IMR-90 (cell line): Measurements from ENCODE around the gene CITED2. TPM values are rescaled to one million over a fixed set of nuclear protein-coding genes. Genes with fewer than 3 reads are reported as not detected.

Source experiments
- ATAC-seq: fragments of 200-7000 bp; cut with Tn5 transposase; 2 replicates; pipeline ENCODE4 v1.9.1; 2020; ENCODE audit warnings: low read depth, mild to moderate bottlenecking, moderate library complexity
- BruUV-seq: library from RNA; stranded (reverse); fragments of 400-500 nt; replicated peaks from 2 replicates; lab custom pipeline; 2021; lab: Mats Ljungman, UMichigan
- CTCF ChIA-PET: fragments of 300-600 bp; formaldehyde crosslinking; extraction: SDS; loops from one replicate; lab custom pipeline; 2021; ENCODE audit warnings: antibody characterized with exemption; lab: Yijun Ruan, JAX
- POLR2A ChIA-PET: fragments of 300-600 bp; sonication (Branson Sonifier 250); formaldehyde crosslinking; loops from one replicate; lab custom pipeline; 2022; ENCODE audit warnings: antibody characterized with exemption; ENCODE audit not compliant: unreplicated experiment; lab: Charles Lee
- DNase-seq: peaks from one replicate; pipeline ENCODE4 v3.0.0; 2013
- H2AFZ ChIP-seq: replicated peaks from 2 replicates; pipeline ENCODE3; 2013; ENCODE audit warnings: low read length, mild to moderate bottlenecking; ENCODE audit not compliant: poor library complexity
- H2AK5ac ChIP-seq: 2 replicates; pipeline ENCODE4 v1.6.1; 2013; ENCODE audit warnings: low read depth, low read length, inconsistent platforms
- H2AK9ac ChIP-seq: replicated peaks from 2 replicates; pipeline ENCODE3; 2013; ENCODE audit warnings: mild to moderate bottlenecking, low read depth, low read length, moderate library complexity; ENCODE audit not compliant: poor library complexity
- H2BK120ac ChIP-seq: 2 replicates; pipeline ENCODE4 v1.6.1; 2013; ENCODE audit warnings: low read depth, low read length, inconsistent platforms
- H2BK15ac ChIP-seq: 3 replicates; pipeline ENCODE4 v1.6.1; 2013; ENCODE audit warnings: low read depth, low read length, inconsistent platforms
- H2BK20ac ChIP-seq: 2 replicates; pipeline ENCODE4 v1.6.1; 2013; ENCODE audit warnings: low read depth, mild to moderate bottlenecking, inconsistent platforms, low read length, moderate library complexity
- H2BK5ac ChIP-seq: 2 replicates; pipeline ENCODE4 v1.6.1; 2013; ENCODE audit warnings: mild to moderate bottlenecking, low read depth, low read length, inconsistent platforms; ENCODE audit not compliant: poor library complexity, severe bottlenecking
- H3K14ac ChIP-seq: replicated peaks from 2 replicates; pipeline ENCODE4 v1.6.1; 2013; ENCODE audit warnings: low read depth, low read length, inconsistent platforms
- H3K18ac ChIP-seq: 2 replicates; pipeline ENCODE4 v1.6.1; 2013; ENCODE audit warnings: low read depth, low read length, control low read depth
- H3K23ac ChIP-seq: 2 replicates; pipeline ENCODE4 v1.6.1; 2013; ENCODE audit warnings: low read depth, low read length, inconsistent platforms
- H3K27ac ChIP-seq: 2 replicates; pipeline ENCODE4 v1.5.1; 2013; ENCODE audit warnings: mild to moderate bottlenecking, control low read depth, low read length; ENCODE audit not compliant: insufficient read depth
- H3K27me3 ChIP-seq: 2 replicates; pipeline ENCODE4 v1.6.1; 2013; ENCODE audit warnings: low read length; ENCODE audit not compliant: control insufficient read depth, insufficient read depth
- H3K36me3 ChIP-seq: 2 replicates; pipeline ENCODE4 v1.6.1; 2013; ENCODE audit warnings: low read length, mixed read lengths; ENCODE audit not compliant: control insufficient read depth, insufficient read depth
- H3K4ac ChIP-seq: 2 replicates; pipeline ENCODE4 v1.6.1; 2013; ENCODE audit warnings: low read depth, low read length, inconsistent platforms
- H3K4me1 ChIP-seq: 2 replicates; pipeline ENCODE4 v1.6.1; 2013; ENCODE audit warnings: low read length, mixed read lengths; ENCODE audit not compliant: control insufficient read depth, insufficient read depth
- H3K4me2 ChIP-seq: 2 replicates; pipeline ENCODE4 v1.6.1; 2013; ENCODE audit warnings: low read depth, mild to moderate bottlenecking, control low read depth, low read length, moderate library complexity
- H3K4me3 ChIP-seq: 2 replicates; pipeline ENCODE4 v1.5.1; 2013; ENCODE audit warnings: low read depth, mild to moderate bottlenecking, control low read depth, low read length, moderate library complexity; ENCODE audit not compliant: insufficient read depth
- H3K56ac ChIP-seq: 2 replicates; pipeline ENCODE4 v1.6.1; 2013; ENCODE audit warnings: low read length, inconsistent platforms; ENCODE audit not compliant: insufficient read depth; ENCODE audit errors: extremely low read depth
- H3K79me1 ChIP-seq, 2 experiments: 2 replicates each; pipeline ENCODE4 v1.6.1; 2013; ENCODE audit warnings: low read length in 2 of 2, inconsistent platforms in 1 of 2, low read depth in 1 of 2
- H3K9ac ChIP-seq: 2 replicates; pipeline ENCODE4 v1.6.1; 2013; ENCODE audit warnings: low read depth, low read length, control low read depth
- H3K9me1 ChIP-seq: 2 replicates; pipeline ENCODE4 v1.6.1; 2013; ENCODE audit warnings: low read length, inconsistent platforms; ENCODE audit not compliant: insufficient read depth
- H3K9me3 ChIP-seq: 2 replicates; pipeline ENCODE4 v1.6.1; 2013; ENCODE audit warnings: low read length; ENCODE audit not compliant: control insufficient read depth, insufficient read depth
- H4K20me1 ChIP-seq: 2 replicates; pipeline ENCODE4 v1.6.1; 2013; ENCODE audit warnings: low read length, inconsistent platforms; ENCODE audit not compliant: insufficient read depth
- H4K5ac ChIP-seq: 2 replicates; pipeline ENCODE4 v1.6.1; 2013; ENCODE audit warnings: mild to moderate bottlenecking, low read depth, low read length, control low read depth
- H4K8ac ChIP-seq, 2 experiments: 2 replicates each; pipeline ENCODE4 v1.6.1; 2013; ENCODE audit warnings: low read depth in 2 of 2, low read length in 2 of 2, control low read depth in 1 of 2, inconsistent platforms in 1 of 2
- H4K91ac ChIP-seq: 2 replicates; pipeline ENCODE4 v1.6.1; 2013; ENCODE audit warnings: low read depth, low read length, inconsistent platforms; ENCODE audit not compliant: insufficient read depth
- BHLHE40 ChIP-seq: fragments of 150-350 bp; IDR thresholded peaks from 2 replicates; pipeline ENCODE4 v1.6.1; 2016; ENCODE audit warnings: mild to moderate bottlenecking, low read depth, low read length
- CEBPB ChIP-seq: IDR thresholded peaks from 2 replicates; pipeline ENCODE4 v1.6.1; 2012; ENCODE audit warnings: low read depth, low read length, improper control_type of control experiment
- CHD1 ChIP-seq: IDR thresholded peaks from 2 replicates; pipeline ENCODE4 v1.6.1; 2012; ENCODE audit warnings: low read depth, low read length, improper control_type of control experiment
- FOS ChIP-seq: fragments of 150-350 bp; IDR thresholded peaks from 2 replicates; pipeline ENCODE4 v1.6.1; 2016; ENCODE audit warnings: low read depth, low read length
- MAFK ChIP-seq: IDR thresholded peaks from 2 replicates; pipeline ENCODE4 v1.6.1; 2012; ENCODE audit warnings: low read depth, low read length, improper control_type of control experiment
- MAZ ChIP-seq: IDR thresholded peaks from 2 replicates; pipeline ENCODE4 v1.6.1; 2012; ENCODE audit warnings: low read depth, mild to moderate bottlenecking, low read length, improper control_type of control experiment, moderate library complexity, borderline replicate concordance
- MXI1 ChIP-seq: IDR thresholded peaks from 2 replicates; pipeline ENCODE4 v1.6.1; 2012; ENCODE audit warnings: low read depth, mild to moderate bottlenecking, low read length, moderate library complexity, borderline replicate concordance
- NFE2L2 ChIP-seq: fragments of 150-350 bp; IDR thresholded peaks from 2 replicates; pipeline ENCODE4 v1.6.1; 2016; ENCODE audit warnings: low read depth, mild to moderate bottlenecking, low read length
- POLR2A ChIP-seq: IDR thresholded peaks from 2 replicates; pipeline ENCODE4 v1.6.1; 2012; ENCODE audit warnings: mild to moderate bottlenecking, low read depth, low read length
- RAD21 ChIP-seq: IDR thresholded peaks from 2 replicates; pipeline ENCODE4 v1.6.1; 2012; ENCODE audit warnings: low read length, improper control_type of control experiment
- RCOR1 ChIP-seq: IDR thresholded peaks from 2 replicates; pipeline ENCODE4 v1.6.1; 2012; ENCODE audit warnings: mild to moderate bottlenecking, low read length, improper control_type of control experiment; ENCODE audit not compliant: insufficient replicate concordance
- RFX5 ChIP-seq: IDR thresholded peaks from 2 replicates; pipeline ENCODE4 v1.8.0; 2012; ENCODE audit warnings: low read depth, mild to moderate bottlenecking, low read length, moderate library complexity
- SMC3 ChIP-seq: fragments of 150-350 bp; IDR thresholded peaks from 2 replicates; pipeline ENCODE4 v1.6.1; 2016; ENCODE audit warnings: low read depth, mild to moderate bottlenecking, antibody characterized with exemption, low read length, moderate library complexity
- WGBS, 2 experiments: methylation state at CpG; one replicate each; pipeline versions ENCODE4 v1.1.5 to v1.1.7; 2013; ENCODE audit warnings: missing lambda C conversion rate in 2 of 2; ENCODE audit not compliant: insufficient read length in 1 of 2; ENCODE audit errors: extremely low coverage in 2 of 2; 5-methylcytosine and 5-hydroxymethylcytosine counted together
- dilution Hi-C: fragments of 300-500 bp; cut with HindIII; formaldehyde crosslinking; loops from one replicate; pipeline ENCODE4 v1.14.3; 2018; ENCODE audit warnings: low sequenced_read_pairs; ENCODE audit not compliant: unreplicated experiment
- in situ Hi-C: fragments of 300-500 bp; cut with MboI; formaldehyde crosslinking; loops from 3 replicates; pipeline ENCODE4 v1.14.3; 2019; ENCODE audit warnings: low sequenced_read_pairs, inconsistent platforms, mixed read lengths
- intact Hi-C: fragments of 100-400 bp; cut with micrococcal nuclease; formaldehyde crosslinking; loops from 2 replicates; pipeline ENCODE4 v1.10.0; 2022
- polyA plus RNA-seq, 3 experiments: library from polyadenylated mRNA; depleted of rRNA; stranded (reverse); fragments of >200 nt; gene quantifications; 2 replicates each; pipeline ENCODE4 v1.2.3, GENCODE V29; 2012; ENCODE audit warnings: low replicate concordance in 1 of 3
- total RNA-seq: library from RNA; depleted of rRNA; stranded (reverse); fragments of >200 nt; gene quantifications from 2 replicates; pipeline ENCODE4 v1.2.3, GENCODE V29; 2012
- TF ChIP-seq, protein P1 (sequence below): fragments of 150-350 bp; IDR thresholded peaks from 2 replicates; pipeline ENCODE4 v1.6.1; 2016; ENCODE audit warnings: low read depth, mild to moderate bottlenecking, low read length, moderate library complexity, borderline replicate concordance
- TF ChIP-seq, protein P2 (sequence below): fragments of 150-350 bp; IDR thresholded peaks from 2 replicates; pipeline ENCODE4 v1.6.1; 2017; ENCODE audit warnings: mild to moderate bottlenecking, antibody characterized with exemption, low read length, low read depth

CITED2 gene
- total and polyA plus RNA-seq, 2 of the 4 experiments (the other 2 are of a cell fraction): 163 to 483 TPM

DNA sequence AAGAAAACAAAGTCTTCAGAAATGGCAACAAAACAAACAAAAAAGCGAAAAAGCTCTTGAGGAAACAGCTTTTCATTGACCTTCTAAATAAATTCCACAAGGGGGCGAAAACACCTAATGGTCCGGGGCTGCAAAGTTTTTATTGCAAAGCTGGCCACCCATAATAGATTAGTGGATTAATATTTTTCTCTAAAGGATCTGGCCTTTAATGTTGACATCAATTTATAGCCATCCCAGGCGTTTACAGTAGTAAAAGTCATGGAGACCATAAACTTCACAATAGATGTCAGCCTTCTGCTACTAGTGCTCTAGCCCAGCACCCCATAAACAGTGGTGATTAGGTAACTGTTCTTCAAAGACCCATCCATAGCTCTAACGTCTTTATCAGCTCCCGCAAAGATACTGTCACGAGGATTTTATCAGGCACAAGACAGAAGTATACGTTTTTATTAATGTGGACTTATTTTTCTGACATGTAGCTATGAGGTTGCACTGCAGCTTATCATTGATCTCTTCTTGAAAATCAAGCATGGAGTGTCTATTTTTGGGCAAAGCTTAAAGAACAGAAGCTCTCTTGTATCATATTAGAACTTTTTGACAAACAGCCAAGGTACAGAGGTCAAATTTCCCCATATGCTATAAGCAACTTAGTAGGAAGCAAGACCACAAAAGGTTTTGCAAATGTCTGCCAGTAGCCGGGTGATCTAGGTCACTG is 4.7 kb downstream of the CITED2 start:
- no peaks in the 10 kb centered on the region for H3K27me3 ChIP-seq
- no peak overlapping the region for H2AK9ac ChIP-seq
- intact Hi-C loops: loop anchor here (1.0 to 10.0 kb wide), 9 partner anchors 513 to 1955 kb away; no protein-coding TSS in a partner anchor
- no peak overlapping the region for H3K4me3 ChIP-seq
- peak; percentile 80 for DNase-seq
- no peak overlapping the region for H3K14ac ChIP-seq
- POLR2A ChIA-PET: interaction anchor here (0.6 to 1.5 kb wide), 8 partner anchors 9 to 1169 kb away, joined by 3 to 7 read pairs (median 3); no protein-coding TSS in a partner anchor
- no peak overlapping the region for H3K56ac ChIP-seq
- H3K9me3 ChIP-seq: no peaks in the 10 kb centered on the region
- no peak overlapping the region for H2AK5ac ChIP-seq
- H2BK5ac ChIP-seq: peak overlapping the region; percentile 30
- H3K4me1 ChIP-seq: peaks cover 7% of the 10 kb centered on the region
- H3K9me1 ChIP-seq: no peaks in the 10 kb centered on the region
- 0 out of 2 replicates have a peak, but pooled peaks have one; percentile 2 for ATAC-seq
- 0 out of 3 replicates have a peak overlapping the region, but pooled peaks have one; percentile 16 for H2BK15ac ChIP-seq
- peaks cover 17% of the 10 kb centered on the region for H3K36me3 ChIP-seq
- H4K20me1 ChIP-seq: peaks cover 34% of the 10 kb centered on the region
- 20% methylated on average over 1 of the region's 9 CpGs; no CpG with 5 or more reads in 1 of the 2 experiments for WGBS, 2 experiments
- peak overlapping the region; percentile 10; the same call in 1 of the 2 replicates for H2BK20ac ChIP-seq
- H4K5ac ChIP-seq: no peak overlapping the region; the same call in 1 of the 2 replicates
- peak overlapping the region; percentile 11; the same call in 1 of the 2 replicates for H3K23ac ChIP-seq
- no peak overlapping the region for H3K27ac ChIP-seq
- peak overlapping the region; percentile 30; the same call in 1 of the 2 replicates for H2BK120ac ChIP-seq
- H3K79me1 ChIP-seq: peaks cover 0 to 3% of the 10 kb centered on the region in 2 experiments; a peak in 1 of 4 replicates
- H2AFZ ChIP-seq: no peak overlapping the region
- H3K9ac ChIP-seq: no peak overlapping the region
- peak overlapping the region in 1 of 2 experiments; percentile 31; a peak in 1 of 4 replicates for H4K8ac ChIP-seq
- no TSS peak for BruUV-seq
- CTCF ChIA-PET: interaction anchor here (0.6 to 1.3 kb wide), 11 partner anchors 139 to 682 kb away, joined by 3 to 10 read pairs (median 3); no protein-coding TSS in a partner anchor
- peak overlapping the region; percentile 16; the same call in 1 of the 2 replicates for H3K4ac ChIP-seq
- H3K4me2 ChIP-seq: peak overlapping the region; percentile 51; the same call in 1 of the 2 replicates
- dilution Hi-C loops: no loop called here
- in situ Hi-C loops: loop anchor here (5.0 to 25.0 kb wide), 7 partner anchors 228 to 1543 kb away; partner anchors contain the start of gene PERP
- H4K91ac ChIP-seq: 0 out of 2 replicates have a peak overlapping the region, but pooled peaks have one; percentile 1
- H3K18ac ChIP-seq: peak overlapping the region; percentile 31; the same call in 1 of the 2 replicates
- TF ChIP-seq, protein P1, sequence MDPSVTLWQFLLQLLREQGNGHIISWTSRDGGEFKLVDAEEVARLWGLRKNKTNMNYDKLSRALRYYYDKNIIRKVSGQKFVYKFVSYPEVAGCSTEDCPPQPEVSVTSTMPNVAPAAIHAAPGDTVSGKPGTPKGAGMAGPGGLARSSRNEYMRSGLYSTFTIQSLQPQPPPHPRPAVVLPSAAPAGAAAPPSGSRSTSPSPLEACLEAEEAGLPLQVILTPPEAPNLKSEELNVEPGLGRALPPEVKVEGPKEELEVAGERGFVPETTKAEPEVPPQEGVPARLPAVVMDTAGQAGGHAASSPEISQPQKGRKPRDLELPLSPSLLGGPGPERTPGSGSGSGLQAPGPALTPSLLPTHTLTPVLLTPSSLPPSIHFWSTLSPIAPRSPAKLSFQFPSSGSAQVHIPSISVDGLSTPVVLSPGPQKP: no peak
- no peak for TF ChIP-seq CHD1
- no peak for TF ChIP-seq MXI1
- no peak for TF ChIP-seq RCOR1
- no peak for TF ChIP-seq RFX5
- TF ChIP-seq MAZ: no peak
- TF ChIP-seq, protein P2, sequence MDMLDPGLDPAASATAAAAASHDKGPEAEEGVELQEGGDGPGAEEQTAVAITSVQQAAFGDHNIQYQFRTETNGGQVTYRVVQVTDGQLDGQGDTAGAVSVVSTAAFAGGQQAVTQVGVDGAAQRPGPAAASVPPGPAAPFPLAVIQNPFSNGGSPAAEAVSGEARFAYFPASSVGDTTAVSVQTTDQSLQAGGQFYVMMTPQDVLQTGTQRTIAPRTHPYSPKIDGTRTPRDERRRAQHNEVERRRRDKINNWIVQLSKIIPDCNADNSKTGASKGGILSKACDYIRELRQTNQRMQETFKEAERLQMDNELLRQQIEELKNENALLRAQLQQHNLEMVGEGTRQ: no peak
- TF ChIP-seq POLR2A: 0 out of 2 replicates have a peak, but pooled peaks have one; percentile 33
- 0 out of 2 replicates have a peak, but pooled peaks have one; percentile 12 for TF ChIP-seq CEBPB
- peak; percentile 89 for TF ChIP-seq RAD21
- TF ChIP-seq NFE2L2: no peak
- no peak for TF ChIP-seq MAFK
- no peak for TF ChIP-seq BHLHE40
- peak; percentile 82 for TF ChIP-seq SMC3
- no peak for TF ChIP-seq FOS
